H9 (cell line): ENCODE measurements around the gene PLA2R1. TPM values are rescaled to one million over a fixed set of nuclear protein-coding genes. Genes with fewer than 3 reads are reported as not detected.

Experiments
- DNase-seq: peaks from one replicate; pipeline ENCODE4 v3.0.0-alpha.2; 2017
- H2AFZ ChIP-seq: one replicate; pipeline ENCODE4 v1.6.1; 2013; ENCODE audit warnings: mild to moderate bottlenecking, low read length, control low read depth, moderate library complexity
- H2AK5ac ChIP-seq: 2 replicates; pipeline ENCODE4 v1.6.1; 2013; ENCODE audit warnings: low read length, control low read depth, mixed read lengths; ENCODE audit not compliant: insufficient read length
- H2BK120ac ChIP-seq: one replicate; pipeline ENCODE4 v1.6.1; 2013; ENCODE audit warnings: low read depth, mild to moderate bottlenecking, low read length, control low read depth, inconsistent platforms; ENCODE audit not compliant: poor library complexity, severe bottlenecking
- H2BK12ac ChIP-seq: 2 replicates; pipeline ENCODE4 v1.6.1; 2013; ENCODE audit warnings: low read length, control low read depth, mixed read lengths, low read depth; ENCODE audit not compliant: insufficient read length
- H2BK15ac ChIP-seq: 2 replicates; pipeline ENCODE4 v1.6.1; 2013; ENCODE audit warnings: low read depth, low read length, control low read depth
- H2BK20ac ChIP-seq: one replicate; pipeline ENCODE4 v1.6.1; 2013; ENCODE audit warnings: low read depth, mild to moderate bottlenecking, low read length, control low read depth, inconsistent platforms; ENCODE audit not compliant: poor library complexity, severe bottlenecking
- H2BK5ac ChIP-seq: 2 replicates; pipeline ENCODE4 v1.6.1; 2013; ENCODE audit warnings: low read length, control low read depth, mixed read lengths; ENCODE audit not compliant: insufficient read length
- H3K14ac ChIP-seq: 2 replicates; pipeline ENCODE4 v1.6.1; 2013; ENCODE audit warnings: low read length, control low read depth; ENCODE audit not compliant: insufficient read depth
- H3K18ac ChIP-seq: 2 replicates; pipeline ENCODE4 v1.6.1; 2013; ENCODE audit warnings: low read depth, mild to moderate bottlenecking, mixed read lengths, low read length, control low read depth; ENCODE audit not compliant: insufficient read length
- H3K23ac ChIP-seq: 2 replicates; pipeline ENCODE4 v1.6.1; 2013; ENCODE audit warnings: low read length, control low read depth, mixed read lengths, low read depth; ENCODE audit not compliant: insufficient read length
- H3K23me2 ChIP-seq: 2 replicates; pipeline ENCODE4 v1.6.1; 2013; ENCODE audit warnings: low read depth, mild to moderate bottlenecking, mixed read lengths, low read length, control low read depth; ENCODE audit not compliant: insufficient read length, poor library complexity, severe bottlenecking
- H3K27ac ChIP-seq: 2 replicates; pipeline ENCODE4 v1.5.1; 2013; ENCODE audit warnings: low read length, control low read depth, mixed read lengths, low read depth; ENCODE audit not compliant: insufficient read length
- H3K27me3 ChIP-seq: 2 replicates; pipeline ENCODE4 v1.6.1; 2013; ENCODE audit warnings: low read length, control low read depth, inconsistent platforms; ENCODE audit not compliant: insufficient read depth
- H3K4ac ChIP-seq: 2 replicates; pipeline ENCODE4 v1.6.1; 2013; ENCODE audit warnings: low read depth, mild to moderate bottlenecking, control low read depth, inconsistent platforms, low read length, moderate library complexity
- H3K4me1 ChIP-seq: 2 replicates; pipeline ENCODE4 v1.6.1; 2013; ENCODE audit warnings: low read length, control low read depth, inconsistent platforms; ENCODE audit not compliant: insufficient read depth
- H3K4me2 ChIP-seq: 2 replicates; pipeline ENCODE4 v1.6.1; 2013; ENCODE audit warnings: low read length, control low read depth, mixed read lengths; ENCODE audit not compliant: insufficient read length, insufficient read depth
- H3K56ac ChIP-seq: 2 replicates; pipeline ENCODE4 v1.6.1; 2013; ENCODE audit warnings: low read depth, mild to moderate bottlenecking, mixed read lengths, low read length, control low read depth; ENCODE audit not compliant: insufficient read length
- H3K79me1 ChIP-seq: 2 replicates; pipeline ENCODE4 v1.6.1; 2013; ENCODE audit warnings: low read depth, mild to moderate bottlenecking, moderate library complexity, low read length, control low read depth, inconsistent platforms; ENCODE audit not compliant: insufficient read depth, poor library complexity, severe bottlenecking
- H3K79me2 ChIP-seq: 2 replicates; pipeline ENCODE4 v1.6.1; 2013; ENCODE audit warnings: low read length, control low read depth, inconsistent platforms; ENCODE audit not compliant: insufficient read depth
- H3K9ac ChIP-seq: 2 replicates; pipeline ENCODE4 v1.6.1; 2013; ENCODE audit warnings: low read length, control low read depth, mixed read lengths; ENCODE audit not compliant: insufficient read length; ENCODE audit errors: extremely low read depth
- H3K9me3 ChIP-seq: one replicate; pipeline ENCODE4 v1.6.1; 2013; ENCODE audit warnings: low read depth, low read length, inconsistent platforms; ENCODE audit not compliant: control insufficient read depth
- H3T11ph ChIP-seq: one replicate; pipeline ENCODE4 v1.6.1; 2013; ENCODE audit warnings: mild to moderate bottlenecking, low read length, control low read depth, inconsistent platforms
- H4K20me1 ChIP-seq: one replicate; pipeline ENCODE4 v1.6.1; 2013; ENCODE audit not compliant: control insufficient read depth, insufficient read length, insufficient read depth
- H4K5ac ChIP-seq: 2 replicates; pipeline ENCODE4 v1.6.1; 2013; ENCODE audit warnings: low read depth, mild to moderate bottlenecking, mixed read lengths, low read length, control low read depth; ENCODE audit not compliant: insufficient read length
- H4K8ac ChIP-seq: replicated peaks from 2 replicates; pipeline ENCODE4 v1.6.1; 2013; ENCODE audit warnings: low read length, control low read depth, mixed read lengths, low read depth; ENCODE audit not compliant: insufficient read length
- H4K91ac ChIP-seq: 2 replicates; pipeline ENCODE4 v1.6.1; 2013; ENCODE audit warnings: low read depth, mild to moderate bottlenecking, moderate library complexity, mixed read lengths, low read length, control low read depth; ENCODE audit not compliant: insufficient read length
- H3K27ac Mint-ChIP-seq, 3 experiments: 2 replicates in 2 of 3; 3 replicates in 1 of 3; pipeline ENCODE4 v1.8.0; 2020 to 2021; ENCODE audit warnings: mixed read lengths in 3 of 3, mild to moderate bottlenecking in 1 of 3, moderate library complexity in 1 of 3
- H3K27me3 Mint-ChIP-seq: 2 replicates; pipeline ENCODE4 v1.8.0; 2021; ENCODE audit warnings: low read depth, mild to moderate bottlenecking, moderate library complexity, mixed read lengths
- H3K36me3 Mint-ChIP-seq, 3 experiments: 2 replicates in 2 of 3; 3 replicates in 1 of 3; pipeline ENCODE4 v1.8.0; 2020 to 2021; ENCODE audit warnings: low read depth in 3 of 3, mixed read lengths in 3 of 3; ENCODE audit not compliant: insufficient read depth in 1 of 3
- H3K4me1 Mint-ChIP-seq, 2 experiments: 2 replicates each; pipeline ENCODE4 v1.8.0; 2020; ENCODE audit warnings: mixed read lengths in 2 of 2
- H3K4me3 Mint-ChIP-seq, 2 experiments: 2 replicates in 1 of 2; 3 replicates in 1 of 2; pipeline ENCODE4 v1.8.0; 2020 to 2021; ENCODE audit warnings: mild to moderate bottlenecking in 2 of 2, mixed read lengths in 2 of 2, moderate library complexity in 1 of 2
- H3K9me3 Mint-ChIP-seq, 2 experiments: 2 replicates in 1 of 2; 3 replicates in 1 of 2; pipeline ENCODE4 v1.8.0; 2020; ENCODE audit warnings: mild to moderate bottlenecking in 2 of 2, mixed read lengths in 2 of 2, moderate library complexity in 1 of 2
- WGBS: extraction: QIAGEN DNeasy Blood & Tissue Kit; methylation state at CpG from one replicate; pipeline ENCODE4 v1.1.7; 2013; ENCODE audit warnings: missing lambda C conversion rate, low lambda C conversion rate, mixed read lengths; ENCODE audit not compliant: insufficient read length; ENCODE audit errors: extremely low coverage; 5-methylcytosine and 5-hydroxymethylcytosine counted together
- total RNA-seq: library from RNA; stranded (reverse); gene quantifications from 2 replicates; pipeline ENCODE4 v1.2.1, GENCODE V29; 2021
- TF ChIP-seq, protein P1 (sequence below): fragments of 200-600 bp; sonication (generic); conservative IDR thresholded peaks from 3 replicates; pipeline ENCODE4 v1.8.0; 2021; ENCODE audit warnings: antibody characterized with exemption, mild to moderate bottlenecking

The PLA2R1 gene
- total RNA-seq, 1 experiment from 2014 or later = 0.83 TPM

DNA sequence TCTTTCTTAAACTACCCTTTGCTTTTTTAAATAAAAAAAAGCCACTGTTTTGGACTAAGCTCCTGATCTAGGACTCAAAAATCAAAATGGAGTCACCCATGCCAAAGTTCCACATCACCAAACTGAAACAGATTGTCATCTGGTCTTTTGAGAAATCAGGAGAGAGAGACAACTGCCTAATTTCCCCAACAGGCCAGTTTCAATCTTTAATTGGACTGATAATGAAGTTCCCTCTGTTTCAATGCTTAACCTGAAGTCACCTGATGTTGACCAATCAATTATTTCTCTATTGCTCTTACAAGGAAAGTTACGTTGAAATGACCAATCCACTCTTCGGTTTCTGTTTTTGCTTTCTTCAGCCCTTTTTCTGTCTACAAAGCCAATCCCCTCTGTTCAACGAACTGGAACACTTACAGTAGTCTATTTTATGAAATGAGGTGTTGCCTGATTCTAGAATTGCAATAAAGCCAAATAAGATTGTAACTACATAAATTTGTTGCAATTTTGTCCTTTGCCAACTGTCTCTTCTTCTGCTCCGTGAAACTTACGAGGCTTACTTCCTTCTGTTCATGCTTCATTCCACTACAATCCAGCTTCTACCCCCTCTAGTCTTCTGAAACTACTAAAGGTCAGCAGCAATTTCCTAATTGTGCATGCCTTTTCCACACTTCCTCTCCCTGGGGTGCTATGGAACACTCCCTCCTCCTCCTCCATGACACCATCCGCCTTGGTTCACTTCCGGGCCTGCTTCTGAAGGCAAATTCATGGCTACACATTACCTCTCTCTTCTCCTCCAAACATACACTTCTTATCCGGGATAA is 169.2 kb downstream of the PLA2R1 start:
- H3K27me3 Mint-ChIP-seq = peaks cover 5% of the 10 kb centered on the region
- Histone ChIP-seq H3K4me1 (no peaks in the 10 kb centered on the region; the same call in 1 of the 2 replicates), H2AFZ (no peak overlapping the region), H2AK5ac (no peak overlapping the region), H3K18ac (no peak overlapping the region), H3K23ac (no peak overlapping the region), H3K9me3 (no peaks in the 10 kb centered on the region), H3K56ac (no peak overlapping the region), H2BK12ac (no peak overlapping the region), H3K4ac (no peak overlapping the region), H3K79me1 (no peaks in the 10 kb centered on the region), H4K91ac (no peak overlapping the region), H3T11ph (no peak overlapping the region), H3K27me3 (0 out of 2 replicates have a peak, but pooled peaks cover 3% of the 10 kb centered on the region), H4K8ac (no peak overlapping the region), H3K23me2 (no peaks in the 10 kb centered on the region), H4K20me1 (no peaks in the 10 kb centered on the region), H2BK5ac (no peak overlapping the region), H3K9ac (no peak overlapping the region), H3K79me2 (no peaks in the 10 kb centered on the region), H3K4me2 (no peak overlapping the region), H4K5ac (no peak overlapping the region), H3K27ac (no peak overlapping the region), H2BK120ac (no peak overlapping the region), H2BK20ac (no peak overlapping the region), H2BK15ac (no peak overlapping the region), H3K14ac (no peak overlapping the region)
- H3K4me1 Mint-ChIP-seq = peaks cover 7 to 14% of the 10 kb centered on the region in 2 experiments
- H3K9me3 Mint-ChIP-seq = no peaks in the 10 kb centered on the region
- no CpG with 5 or more reads among the region's 8 CpGs for WGBS
- no peak overlapping the region for H3K27ac Mint-ChIP-seq
- no peak for DNase-seq
- H3K36me3 Mint-ChIP-seq = no peaks in the 10 kb centered on the region; a peak in 1 of 7 replicates
- TF ChIP-seq, protein P1, sequence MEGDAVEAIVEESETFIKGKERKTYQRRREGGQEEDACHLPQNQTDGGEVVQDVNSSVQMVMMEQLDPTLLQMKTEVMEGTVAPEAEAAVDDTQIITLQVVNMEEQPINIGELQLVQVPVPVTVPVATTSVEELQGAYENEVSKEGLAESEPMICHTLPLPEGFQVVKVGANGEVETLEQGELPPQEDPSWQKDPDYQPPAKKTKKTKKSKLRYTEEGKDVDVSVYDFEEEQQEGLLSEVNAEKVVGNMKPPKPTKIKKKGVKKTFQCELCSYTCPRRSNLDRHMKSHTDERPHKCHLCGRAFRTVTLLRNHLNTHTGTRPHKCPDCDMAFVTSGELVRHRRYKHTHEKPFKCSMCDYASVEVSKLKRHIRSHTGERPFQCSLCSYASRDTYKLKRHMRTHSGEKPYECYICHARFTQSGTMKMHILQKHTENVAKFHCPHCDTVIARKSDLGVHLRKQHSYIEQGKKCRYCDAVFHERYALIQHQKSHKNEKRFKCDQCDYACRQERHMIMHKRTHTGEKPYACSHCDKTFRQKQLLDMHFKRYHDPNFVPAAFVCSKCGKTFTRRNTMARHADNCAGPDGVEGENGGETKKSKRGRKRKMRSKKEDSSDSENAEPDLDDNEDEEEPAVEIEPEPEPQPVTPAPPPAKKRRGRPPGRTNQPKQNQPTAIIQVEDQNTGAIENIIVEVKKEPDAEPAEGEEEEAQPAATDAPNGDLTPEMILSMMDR = no peak
- H3K4me3 Mint-ChIP-seq = no peak overlapping the region
